ENCODE results near the gene AQP2.

AQP2 gene

GRCh38 chr12:49955899-49956662 is 5.5 kb downstream of the AQP2 start:
- DNase-seq (ENCODE audit: low spot score), result no peak

- DNase-seq (ENCODE audit: low spot score), result no peak
These were observed 6.4 kb downstream of the AQP2 start for GRCh38 chr12:49956663-49957569.

GRCh38 chr12:49957570-49957967 is 7.0 kb downstream of the AQP2 start:
- DNase-seq (ENCODE audit: low spot score), result no peak

- DNase-seq (ENCODE audit: low spot score), result no peak
These were observed 9.3 kb downstream of the AQP2 start for GRCh38 chr12:49959685-49960473.

- no peak for DNase-seq (ENCODE audit: low spot score)
These were observed 10.1 kb downstream of the AQP2 start for GRCh38 chr12:49960474-49961110.

- DNase-seq (ENCODE audit: low spot score), result no peak
These were observed 10.8 kb downstream of the AQP2 start, which contains the start of gene AQP5 for GRCh38 chr12:49961111-49961922. TSS of gene AQP5 (plus strand) at chr12:49961872. CDS start at chr12:49962018, 146 bp downstream.

- no peak for DNase-seq (ENCODE audit: low spot score)
These were observed 11.6 kb downstream of the AQP2 start for GRCh38 chr12:49961993-49962764.

GRCh38 chr12:49962861-49963765 is 12.6 kb downstream of the AQP2 start:
- no peak for DNase-seq (ENCODE audit: low spot score)

GRCh38 chr12:49963976-49964815 is 13.7 kb downstream of the AQP2 start:
- DNase-seq (ENCODE audit: low spot score), result no peak

- DNase-seq (ENCODE audit: low spot score), result no peak
These were observed 14.5 kb downstream of the AQP2 start for GRCh38 chr12:49964849-49965624.

- DNase-seq (ENCODE audit: low spot score), result no peak
These were observed 15.3 kb downstream of the AQP2 start for GRCh38 chr12:49965836-49966235.

- DNase-seq (ENCODE audit: low spot score), result no peak
These were observed 16.0 kb downstream of the AQP2 start for GRCh38 chr12:49966511-49967041.

- DNase-seq (ENCODE audit: low spot score), result peak; percentile 92
These were observed 16.7 kb downstream of the AQP2 start for GRCh38 chr12:49967042-49967776.

- peak; percentile 25 for DNase-seq (ENCODE audit: low spot score)
These were observed 17.3 kb downstream of the AQP2 start for GRCh38 chr12:49967777-49968250.

- no peak for DNase-seq (ENCODE audit: low spot score)
These were observed 17.9 kb downstream of the AQP2 start for GRCh38 chr12:49968471-49968870.

GRCh38 chr12:49969027-49969426 is 18.5 kb downstream of the AQP2 start:
- peak; percentile 93 for DNase-seq (ENCODE audit: low spot score)

All from pons (tissue), 1 donor.